SW 1271 (cell line): Measurements from ENCODE around the gene ANAPC2.
"Not testable (repeated sequence)": the region's sequence is repeated elsewhere in the genome, so short reads cannot be mapped to it uniquely, and the experiment has no call there.

Experiments used
- DNase-seq, 2 experiments: peaks; one replicate each; lab custom pipeline; 2025; lab: John Stamatoyannopoulos, UW

ANAPC2 gene

GRCh38 chr9:137145731-137146526, 42.4 kb downstream of the ANAPC2 start:
- no peak for DNase-seq

- no peak for DNase-seq
Observed at GRCh38 chr9:137143459-137143858, 44.9 kb downstream of the ANAPC2 start.

GRCh38 chr9:137141976-137142936, 46.1 kb downstream of the ANAPC2 start:
- no peak for DNase-seq

GRCh38 chr9:137141050-137141810, 47.1 kb downstream of the ANAPC2 start:
- DNase-seq: no peak

GRCh38 chr9:137140151-137141012, 48.0 kb downstream of the ANAPC2 start:
- no peak for DNase-seq

- no peak for DNase-seq
Observed at GRCh38 chr9:137139468-137140150, 48.8 kb downstream of the ANAPC2 start.

GRCh38 chr9:137138722-137139467, 49.5 kb downstream of the ANAPC2 start, which contains the start of gene GRIN1:
Gene GRIN1, plus strand, starts transcription at chr9:137139154. Its CDS starts 333 bp downstream, at chr9:137139487.
- DNase-seq: no peak

GRCh38 chr9:137138058-137138721, 50.2 kb downstream of the ANAPC2 start:
- peak in 1 of 2 experiments; percentile 47 for DNase-seq

- DNase-seq: no peak
Observed at GRCh38 chr9:137136881-137137607, 51.3 kb downstream of the ANAPC2 start.

GRCh38 chr9:137136261-137136880, 52.0 kb downstream of the ANAPC2 start:
- DNase-seq: no peak

GRCh38 chr9:137135154-137135553, 53.2 kb downstream of the ANAPC2 start:
- DNase-seq: not testable (repeated sequence)

GRCh38 chr9:137134191-137134590, 54.2 kb downstream of the ANAPC2 start:
- DNase-seq: no peak

GRCh38 chr9:137130176-137130755, 58.1 kb downstream of the ANAPC2 start:
- no peak for DNase-seq

- DNase-seq: peak; percentile 90
Observed at GRCh38 chr9:137129456-137130175, 58.7 kb downstream of the ANAPC2 start.

- DNase-seq: no peak
Observed at GRCh38 chr9:137128862-137129455, 59.4 kb downstream of the ANAPC2 start.

- no peak for DNase-seq
Observed at GRCh38 chr9:137128158-137128861, 60.0 kb downstream of the ANAPC2 start.
